Prostate gland (tissue), 2 donors: ENCODE measurements around the gene SPG7. TPM values are rescaled to one million over a fixed set of nuclear protein-coding genes. Genes with fewer than 3 reads are reported as not detected.

ENCODE experiments used
- DNase-seq: peaks from one replicate; pipeline ENCODE4 v3.0.0-alpha.2; 2019; ENCODE audit warnings: low spot score
- H3K27ac ChIP-seq, 2 donors: fragments of 200-600 bp; sonication (generic); 2 replicates each; pipeline ENCODE4 v1.5.1; 2017 to 2019
- H3K27me3 ChIP-seq: fragments of 200-600 bp; sonication (generic); replicated peaks from 2 replicates; pipeline ENCODE4 v1.5.1; 2019; ENCODE audit not compliant: insufficient read depth
- H3K36me3 ChIP-seq, 2 donors: fragments of 200-600 bp; sonication (generic); 1 replicate in 1 of 2; 2 replicates in 1 of 2; pipeline versions ENCODE4 v1.5.1 to v1.8.1; 2017 to 2019
- H3K4me1 ChIP-seq: fragments of 200-600 bp; sonication (generic); replicated peaks from 2 replicates; pipeline ENCODE4 v1.5.1; 2019
- H3K4me3 ChIP-seq, 2 donors: fragments of 200-600 bp; sonication (generic); 2 replicates each; pipeline ENCODE4 v1.5.1; 2017 to 2019
- H3K9me3 ChIP-seq: fragments of 200-600 bp; sonication (generic); 2 replicates; pipeline ENCODE4 v1.5.1; 2017
- CTCF ChIP-seq, 4 experiments: fragments of 200-600 bp in 2 of 4; fragments of 450-650 bp in 2 of 4; sonication (generic) in 2 of 4; IDR thresholded peaks; 1 replicate in 3 of 4; 2 replicates in 1 of 4; pipeline ENCODE4 v1.5.1; 2016 to 2019; ENCODE audit warnings: antibody characterized with exemption in 4 of 4, mild to moderate bottlenecking in 2 of 4, moderate library complexity in 2 of 4
- POLR2A ChIP-seq: fragments of 450-650 bp; IDR thresholded peaks from one replicate; pipeline ENCODE4 v1.6.1; 2016; ENCODE audit warnings: antibody characterized with exemption, mild to moderate bottlenecking
- POLR2AphosphoS5 ChIP-seq: sonication (generic); formaldehyde crosslinking; IDR thresholded peaks from one replicate; pipeline ENCODE4 v1.6.1; 2017; ENCODE audit warnings: antibody characterized with exemption
- WGBS: methylation state at CpG from one replicate; pipeline ENCODE4 v1.1.5; 2018; 5-methylcytosine and 5-hydroxymethylcytosine counted together
- intact Hi-C: fragments of 100-400 bp; cut with DNase I; formaldehyde crosslinking; loops from one replicate; pipeline ENCODE4 v1.14.2; 2022
- total RNA-seq, 2 donors: library from RNA; depleted of rRNA; stranded (reverse); fragments of >200 nt; gene quantifications; one replicate each; pipeline ENCODE4 v1.1.0, GENCODE V29; 2016

Gene SPG7
- total RNA-seq, 2 donors from 2014 or later = 128 to 165 TPM

GRCh38 chr16:89549007-89549700 lies 41.0 kb downstream of the SPG7 start:
- DNase-seq = no peak
- WGBS = 89% methylated on average over 10 of the region's 10 CpGs
- TF ChIP-seq POLR2A (no peak), POLR2AphosphoS5 (no peak), CTCF (IDR thresholded peaks at IDR 0.05) (no peak)
- Histone ChIP-seq H3K27me3 (no peaks in the 10 kb centered on the region), H3K27ac (no peak overlapping the region), H3K36me3 (peaks cover 11 to 13% of the 10 kb centered on the region in 2 donors), H3K4me1 (no peaks in the 10 kb centered on the region), H3K9me3 (no peaks in the 10 kb centered on the region), H3K4me3 (no peak overlapping the region)
- intact Hi-C loops = no loop called here

- Histone ChIP-seq H3K4me3 (no peak overlapping the region), H3K27ac (no peak overlapping the region), H3K9me3 (no peaks in the 10 kb centered on the region), H3K36me3 (peaks cover 8 to 16% of the 10 kb centered on the region in 2 donors), H3K27me3 (no peaks in the 10 kb centered on the region), H3K4me1 (no peaks in the 10 kb centered on the region)
- intact Hi-C loops = no loop called here
- TF ChIP-seq CTCF (IDR thresholded peaks at IDR 0.05) (no peak), POLR2A (no peak), POLR2AphosphoS5 (no peak)
- DNase-seq = no peak
- WGBS = 89% methylated on average over 22 of the region's 22 CpGs
Observed at GRCh38 chr16:89550421-89551007, 42.3 kb downstream of the SPG7 start.

GRCh38 chr16:89552329-89552728 lies 44.1 kb downstream of the SPG7 start:
- Histone ChIP-seq H3K9me3 (no peaks in the 10 kb centered on the region), H3K27me3 (no peaks in the 10 kb centered on the region), H3K27ac (no peak overlapping the region), H3K4me3 (no peak overlapping the region), H3K4me1 (no peaks in the 10 kb centered on the region), H3K36me3 (peaks cover 0 to 15% of the 10 kb centered on the region in 2 donors)
- no peak for DNase-seq
- 95% methylated on average over 22 of the region's 22 CpGs for WGBS
- TF ChIP-seq POLR2A = no peak
- intact Hi-C loops = no loop called here

- intact Hi-C loops = no loop called here
- H3K27me3 ChIP-seq = no peaks in the 10 kb centered on the region
- 96% methylated on average over 13 of the region's 13 CpGs for WGBS
- no peak overlapping the region for H3K4me3 ChIP-seq
- H3K4me1 ChIP-seq = no peaks in the 10 kb centered on the region
- H3K27ac ChIP-seq = no peak overlapping the region
- H3K36me3 ChIP-seq = peaks cover 0 to 13% of the 10 kb centered on the region in 2 donors
- H3K9me3 ChIP-seq = no peaks in the 10 kb centered on the region
- no peak for DNase-seq
- no peak for TF ChIP-seq POLR2A
- no peak for TF ChIP-seq POLR2AphosphoS5
- TF ChIP-seq CTCF (IDR thresholded peaks at IDR 0.05) = no peak
Observed at GRCh38 chr16:89552913-89553312, 44.7 kb downstream of the SPG7 start.

- intact Hi-C loops = no loop called here
- no peak for DNase-seq
- WGBS = 94% methylated on average over 10 of the region's 18 CpGs
- Histone ChIP-seq H3K9me3 (no peaks in the 10 kb centered on the region), H3K36me3 (peaks cover 0 to 13% of the 10 kb centered on the region in 2 donors), H3K27ac (no peak overlapping the region), H3K27me3 (no peaks in the 10 kb centered on the region), H3K4me1 (no peaks in the 10 kb centered on the region), H3K4me3 (no peak overlapping the region)
- TF ChIP-seq POLR2A = no peak
- no peak for TF ChIP-seq CTCF (IDR thresholded peaks at IDR 0.05)
- no peak for TF ChIP-seq POLR2AphosphoS5
Observed at GRCh38 chr16:89553733-89554132, 45.5 kb downstream of the SPG7 start.
